Measurements from ENCODE around the gene ZDHHC14.
"Not testable (repeated sequence)": the region's sequence is repeated elsewhere in the genome, so short reads cannot be mapped to it uniquely, and the experiment has no call there.

The ZDHHC14 gene

DNA sequence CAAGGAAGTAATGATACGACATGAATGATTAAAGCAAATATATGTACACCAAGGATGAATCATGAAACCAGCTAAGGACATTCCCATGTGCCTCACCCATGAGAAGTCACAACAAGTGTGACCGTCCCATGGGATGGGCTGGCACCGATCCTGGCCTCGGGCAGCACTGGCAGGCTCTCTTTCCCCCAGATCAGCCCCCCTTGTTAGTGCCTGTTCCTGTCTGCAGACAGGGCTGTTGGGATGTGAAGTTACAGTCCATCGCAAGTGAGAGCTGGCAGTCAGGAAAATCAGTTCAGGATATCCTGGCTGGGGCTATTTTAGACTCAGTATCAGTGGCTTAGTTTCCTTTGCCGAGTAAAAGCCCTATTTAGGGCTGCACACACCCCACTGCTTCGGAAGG is 312.9 kb downstream of the ZDHHC14 start:
- Histone ChIP-seq H3K36me3 (ENCODE audit: control insufficient read depth, insufficient read depth, low read length) (no peaks in the 10 kb centered on the region), H3K4me1 (ENCODE audit: control insufficient read depth, low read depth, low read length) (no peaks in the 10 kb centered on the region), H3K4me2 (ENCODE audit: low read length) (no peak overlapping the region), H4K5ac (ENCODE audit: low read length) (no peak overlapping the region), H3K18ac (ENCODE audit: low read length) (no peak overlapping the region), H2AK5ac (ENCODE audit: low read length) (no peak overlapping the region), H3K23ac (ENCODE audit: low read length) (no peak overlapping the region), H3K9ac (ENCODE audit: low read length) (no peak overlapping the region), H3K4me3 (ENCODE audit: low read length) (no peak overlapping the region), H2BK5ac (ENCODE audit: low read length) (no peak overlapping the region), H3K4ac (ENCODE audit: low read depth, low read length) (no peak overlapping the region), H4K8ac (ENCODE audit: low read depth, low read length) (no peak overlapping the region), H3K79me2 (ENCODE audit: control insufficient read depth, insufficient read depth, low read length) (no peaks in the 10 kb centered on the region), H3K79me1 (ENCODE audit: low read length) (no peaks in the 10 kb centered on the region), H3K56ac (ENCODE audit: low read length) (no peak overlapping the region), H3K27me3 (ENCODE audit: insufficient read depth, low read length, poor library complexity) (no peaks in the 10 kb centered on the region), H2BK15ac (replicated peaks; ENCODE audit: low read depth) (no peak overlapping the region), H3K27ac (ENCODE audit: low read depth, low read length) (no peak overlapping the region), H2BK120ac (ENCODE audit: low read depth, low read length) (no peak overlapping the region)
- no CpG with 5 or more reads among the region's 7 CpGs for WGBS (ENCODE audit: extremely low coverage, insufficient coverage, low lambda C conversion rate)
- no peak for DNase-seq

DNA sequence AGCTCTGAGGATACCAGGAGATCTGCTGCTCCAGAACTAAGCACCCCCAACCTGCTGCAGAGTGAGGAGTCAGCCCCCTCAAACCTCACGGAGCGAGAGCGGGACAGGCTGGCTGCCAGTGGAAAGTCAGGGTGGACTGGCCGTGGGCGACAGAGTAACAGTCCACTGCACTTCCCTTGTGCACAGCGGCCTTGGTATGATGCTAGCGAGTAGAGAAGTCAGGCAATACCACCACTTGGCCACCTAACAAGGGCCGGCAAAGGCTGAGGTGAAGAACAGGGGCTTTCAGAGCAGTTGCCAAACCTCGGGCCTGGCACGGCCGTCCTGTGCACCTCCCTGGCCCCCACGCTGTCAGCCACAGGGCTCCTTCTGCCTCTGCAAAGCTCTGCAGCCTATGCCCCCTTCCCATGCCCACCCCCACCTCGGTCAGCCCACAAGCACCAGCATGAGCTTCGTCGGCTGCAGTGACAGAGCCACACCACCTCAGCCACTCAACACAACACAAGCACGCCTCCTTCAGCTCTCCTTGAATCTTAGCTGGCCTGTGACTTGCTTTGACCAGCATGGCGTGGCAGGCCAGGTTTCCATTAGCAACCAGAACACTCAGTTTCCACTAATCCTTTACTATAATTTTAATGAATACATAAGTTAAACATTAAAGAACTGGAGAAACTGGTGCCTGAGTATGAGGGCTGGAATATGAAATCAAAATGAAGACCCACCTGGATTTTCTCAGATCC is 314.5 kb downstream of the ZDHHC14 start:
- Histone ChIP-seq H2BK15ac (replicated peaks; ENCODE audit: low read depth) (no peak overlapping the region), H3K4me2 (ENCODE audit: low read length) (no peak overlapping the region), H3K27ac (ENCODE audit: low read depth, low read length) (no peak overlapping the region), H3K18ac (ENCODE audit: low read length) (no peak overlapping the region), H2BK120ac (ENCODE audit: low read depth, low read length) (no peak overlapping the region), H3K27me3 (ENCODE audit: insufficient read depth, low read length, poor library complexity) (no peaks in the 10 kb centered on the region), H2AK5ac (ENCODE audit: low read length) (no peak overlapping the region), H3K56ac (ENCODE audit: low read length) (no peak overlapping the region), H2BK5ac (ENCODE audit: low read length) (no peak overlapping the region), H3K23ac (ENCODE audit: low read length) (no peak overlapping the region), H4K5ac (ENCODE audit: low read length) (no peak overlapping the region), H3K79me1 (ENCODE audit: low read length) (no peaks in the 10 kb centered on the region), H3K4me3 (ENCODE audit: low read length) (no peak overlapping the region), H3K4ac (ENCODE audit: low read depth, low read length) (no peak overlapping the region), H3K9ac (ENCODE audit: low read length) (no peak overlapping the region), H3K4me1 (ENCODE audit: control insufficient read depth, low read depth, low read length) (no peaks in the 10 kb centered on the region), H3K79me2 (ENCODE audit: control insufficient read depth, insufficient read depth, low read length) (no peaks in the 10 kb centered on the region), H4K8ac (ENCODE audit: low read depth, low read length) (no peak overlapping the region), H3K36me3 (ENCODE audit: control insufficient read depth, insufficient read depth, low read length) (no peaks in the 10 kb centered on the region)
- no peak for DNase-seq
- WGBS (ENCODE audit: extremely low coverage, insufficient coverage, low lambda C conversion rate): no CpG with 5 or more reads among the region's 17 CpGs

DNA sequence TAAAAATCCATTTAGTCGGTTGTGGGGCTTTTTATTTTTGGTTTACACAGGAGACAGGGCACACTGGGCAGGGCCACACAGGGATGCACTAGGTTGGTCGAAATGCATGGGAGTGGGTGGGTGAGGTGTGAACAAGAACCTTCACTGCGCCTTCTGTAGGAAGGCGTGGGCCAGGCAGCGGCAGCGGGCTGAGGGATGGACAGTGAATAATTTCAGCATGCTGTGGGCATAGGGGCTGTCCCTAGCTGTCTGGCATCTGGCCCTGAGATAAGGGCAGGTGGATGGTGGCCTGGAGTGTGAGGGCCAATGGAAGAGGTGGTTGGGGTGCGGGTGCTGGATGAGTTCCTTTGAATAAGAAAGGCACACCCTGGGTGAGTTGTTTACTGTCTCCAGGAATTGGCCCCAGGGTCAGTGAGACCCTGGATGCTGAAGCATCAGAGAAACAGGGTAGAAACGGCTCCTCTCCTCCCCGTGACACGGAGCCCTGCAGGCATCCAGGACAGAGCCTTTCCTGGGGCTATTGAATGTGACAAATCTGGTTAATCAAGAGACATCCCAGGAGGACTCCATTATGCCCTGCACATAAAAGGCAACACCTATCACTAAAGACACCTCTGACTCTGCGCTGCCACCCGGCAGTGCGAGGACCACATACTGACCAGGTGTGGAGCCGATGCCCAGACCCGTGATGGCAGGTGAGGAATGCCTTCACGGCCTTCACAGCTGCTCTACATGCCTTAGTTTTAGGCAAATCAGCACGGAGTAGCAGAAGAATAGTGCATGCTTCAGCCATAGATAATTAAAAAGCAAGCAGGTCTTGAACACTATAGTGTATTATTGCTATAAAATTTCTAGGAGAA is 319.0 kb downstream of the ZDHHC14 start:
- Histone ChIP-seq H2BK5ac (ENCODE audit: low read length) (no peak overlapping the region), H2BK15ac (replicated peaks; ENCODE audit: low read depth) (no peak overlapping the region), H3K27ac (ENCODE audit: low read depth, low read length) (no peak overlapping the region), H3K4me2 (ENCODE audit: low read length) (no peak overlapping the region), H4K8ac (ENCODE audit: low read depth, low read length) (no peak overlapping the region), H3K56ac (ENCODE audit: low read length) (no peak overlapping the region), H3K4me1 (ENCODE audit: control insufficient read depth, low read depth, low read length) (no peaks in the 10 kb centered on the region), H3K79me2 (ENCODE audit: control insufficient read depth, insufficient read depth, low read length) (no peaks in the 10 kb centered on the region), H2BK120ac (ENCODE audit: low read depth, low read length) (no peak overlapping the region), H3K18ac (ENCODE audit: low read length) (no peak overlapping the region), H3K36me3 (ENCODE audit: control insufficient read depth, insufficient read depth, low read length) (no peaks in the 10 kb centered on the region), H3K79me1 (ENCODE audit: low read length) (no peaks in the 10 kb centered on the region), H3K4ac (ENCODE audit: low read depth, low read length) (no peak overlapping the region), H4K5ac (ENCODE audit: low read length) (no peak overlapping the region), H3K4me3 (ENCODE audit: low read length) (no peak overlapping the region), H3K23ac (ENCODE audit: low read length) (no peak overlapping the region), H3K27me3 (ENCODE audit: insufficient read depth, low read length, poor library complexity) (no peaks in the 10 kb centered on the region), H2AK5ac (ENCODE audit: low read length) (no peak overlapping the region), H3K9ac (ENCODE audit: low read length) (no peak overlapping the region)
- no CpG with 5 or more reads among the region's 17 CpGs for WGBS (ENCODE audit: extremely low coverage, insufficient coverage, low lambda C conversion rate)
- DNase-seq: peak; percentile 46

- not testable (repeated sequence) for H3K79me1 ChIP-seq (ENCODE audit: low read length); H3K4me1 ChIP-seq (ENCODE audit: control insufficient read depth, low read depth, low read length); H2BK120ac ChIP-seq (ENCODE audit: low read depth, low read length); H3K4ac ChIP-seq (ENCODE audit: low read depth, low read length); H3K4me3 ChIP-seq (ENCODE audit: low read length); H2BK5ac ChIP-seq (ENCODE audit: low read length); DNase-seq; H3K9ac ChIP-seq (ENCODE audit: low read length); H3K56ac ChIP-seq (ENCODE audit: low read length); H3K4me2 ChIP-seq (ENCODE audit: low read length); H2AK5ac ChIP-seq (ENCODE audit: low read length); H3K79me2 ChIP-seq (ENCODE audit: control insufficient read depth, insufficient read depth, low read length); H2BK15ac ChIP-seq (replicated peaks; ENCODE audit: low read depth); H3K27me3 ChIP-seq (ENCODE audit: insufficient read depth, low read length, poor library complexity); H3K18ac ChIP-seq (ENCODE audit: low read length); H3K23ac ChIP-seq (ENCODE audit: low read length); H3K27ac ChIP-seq (ENCODE audit: low read depth, low read length); H3K36me3 ChIP-seq (ENCODE audit: control insufficient read depth, insufficient read depth, low read length); H4K8ac ChIP-seq (ENCODE audit: low read depth, low read length); H4K5ac ChIP-seq (ENCODE audit: low read length)
- WGBS (ENCODE audit: extremely low coverage, insufficient coverage, low lambda C conversion rate): no CpG with 5 or more reads among the region's 6 CpGs
Observed at GRCh38 chr6:157706351-157706750, 325.4 kb downstream of the ZDHHC14 start.

DNA sequence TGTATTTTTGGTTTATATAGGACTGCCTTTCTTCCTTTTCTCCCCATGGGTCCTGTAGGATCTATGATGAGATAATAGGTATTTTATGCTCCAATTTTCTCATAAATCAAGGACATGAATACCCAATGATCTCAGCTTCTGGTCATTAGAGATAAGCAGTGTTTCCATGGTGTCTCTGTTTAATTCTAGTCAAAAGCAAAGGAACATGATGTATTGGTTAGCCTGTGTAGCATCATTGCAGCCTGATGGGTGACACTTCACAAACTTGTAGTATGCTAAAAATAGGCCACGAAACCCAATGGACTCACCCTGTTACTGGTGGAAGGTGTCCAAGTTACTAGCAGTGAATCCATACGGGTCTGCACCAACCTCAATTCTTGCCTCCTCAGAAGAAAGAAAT is 325.9 kb downstream of the ZDHHC14 start:
- Histone ChIP-seq H3K27me3 (ENCODE audit: insufficient read depth, low read length, poor library complexity) (no peaks in the 10 kb centered on the region), H4K5ac (ENCODE audit: low read length) (no peak overlapping the region), H4K8ac (ENCODE audit: low read depth, low read length) (no peak overlapping the region), H3K4me2 (ENCODE audit: low read length) (no peak overlapping the region), H2BK15ac (replicated peaks; ENCODE audit: low read depth) (no peak overlapping the region), H3K9ac (ENCODE audit: low read length) (no peak overlapping the region), H3K4me1 (ENCODE audit: control insufficient read depth, low read depth, low read length) (no peaks in the 10 kb centered on the region), H3K56ac (ENCODE audit: low read length) (no peak overlapping the region), H3K23ac (ENCODE audit: low read length) (no peak overlapping the region), H2BK120ac (ENCODE audit: low read depth, low read length) (no peak overlapping the region), H3K79me1 (ENCODE audit: low read length) (no peaks in the 10 kb centered on the region), H3K18ac (ENCODE audit: low read length) (no peak overlapping the region), H3K79me2 (ENCODE audit: control insufficient read depth, insufficient read depth, low read length) (no peaks in the 10 kb centered on the region), H3K36me3 (ENCODE audit: control insufficient read depth, insufficient read depth, low read length) (no peaks in the 10 kb centered on the region), H3K4ac (ENCODE audit: low read depth, low read length) (no peak overlapping the region), H2BK5ac (ENCODE audit: low read length) (no peak overlapping the region), H2AK5ac (ENCODE audit: low read length) (no peak overlapping the region), H3K4me3 (ENCODE audit: low read length) (no peak overlapping the region), H3K27ac (ENCODE audit: low read depth, low read length) (no peak overlapping the region)
- DNase-seq: no peak
- no CpG with 5 or more reads among the region's 2 CpGs for WGBS (ENCODE audit: extremely low coverage, insufficient coverage, low lambda C conversion rate)

All from mesendoderm (in vitro differentiated cells).